HK-2 (cell line): ENCODE measurements around the gene MSI2.
A peak's percentile ranks its signal among the peaks of the same experiment; 100 is the strongest.
"Not testable (repeated sequence)": the region's sequence is repeated elsewhere in the genome, so short reads cannot be mapped to it uniquely, and the experiment has no call there.

ENCODE experiments used
- DNase-seq: peaks from one replicate; pipeline ENCODE4 v3.0.0-alpha.2; 2018; ENCODE audit not compliant: unreplicated experiment

Gene MSI2

GRCh38 chr17:57255776-57256681 lies at the start of gene MSI2:
Gene MSI2 (plus strand): TSS chr17:57256523. CDS start chr17:57256743, 220 bp downstream.
- peak; percentile 58 for DNase-seq

GRCh38 chr17:57206928-57207327 lies 49.4 kb upstream of the MSI2 start:
- DNase-seq = no peak

GRCh38 chr17:57207396-57207795 lies 48.9 kb upstream of the MSI2 start:
- no peak for DNase-seq

GRCh38 chr17:57210224-57210553 lies 46.1 kb upstream of the MSI2 start:
- DNase-seq = no peak

- no peak for DNase-seq
Measured at GRCh38 chr17:57210972-57211411, 45.3 kb upstream of the MSI2 start.

- no peak for DNase-seq
Measured at GRCh38 chr17:57211543-57211942, 44.8 kb upstream of the MSI2 start.

- DNase-seq = no peak
Measured at GRCh38 chr17:57213180-57213825, 43.0 kb upstream of the MSI2 start.

- no peak for DNase-seq
Measured at GRCh38 chr17:57215317-57215716, 41.0 kb upstream of the MSI2 start.

GRCh38 chr17:57221366-57222350 lies 34.7 kb upstream of the MSI2 start:
- no peak for DNase-seq

- DNase-seq = not testable (repeated sequence)
Measured at GRCh38 chr17:57222422-57222821, 33.9 kb upstream of the MSI2 start.

GRCh38 chr17:57225127-57225526 lies 31.2 kb upstream of the MSI2 start:
- no peak for DNase-seq

- no peak for DNase-seq
Measured at GRCh38 chr17:57226793-57227192, 29.5 kb upstream of the MSI2 start.

GRCh38 chr17:57228911-57229310 lies 27.4 kb upstream of the MSI2 start:
- no peak for DNase-seq

- DNase-seq = no peak
Measured at GRCh38 chr17:57234061-57234738, 22.1 kb upstream of the MSI2 start.

- no peak for DNase-seq
Measured at GRCh38 chr17:57234739-57235092, 21.6 kb upstream of the MSI2 start.

- DNase-seq = no peak
Measured at GRCh38 chr17:57235124-57235523, 21.2 kb upstream of the MSI2 start.

- no peak for DNase-seq
Measured at GRCh38 chr17:57236686-57237299, 19.5 kb upstream of the MSI2 start.

- DNase-seq = no peak
Measured at GRCh38 chr17:57240648-57241047, 15.7 kb upstream of the MSI2 start.

GRCh38 chr17:57242148-57242547 lies 14.2 kb upstream of the MSI2 start:
- DNase-seq = no peak

- peak; percentile 71 for DNase-seq
Measured at GRCh38 chr17:57243171-57243622, 13.1 kb upstream of the MSI2 start.

- DNase-seq = no peak
Measured at GRCh38 chr17:57245786-57246185, 10.5 kb upstream of the MSI2 start.
